ENCODE measurements around the gene PTPRN2. TPM values are rescaled to one million over a fixed set of nuclear protein-coding genes. Genes with fewer than 3 reads are reported as not detected.
"Not testable (repeated sequence)": the region's sequence is repeated elsewhere in the genome, so short reads cannot be mapped to it uniquely, and the experiment has no call there.

Gene PTPRN2
- total RNA-seq, 1 donor from 2014 or later: 2.4 TPM

DNA sequence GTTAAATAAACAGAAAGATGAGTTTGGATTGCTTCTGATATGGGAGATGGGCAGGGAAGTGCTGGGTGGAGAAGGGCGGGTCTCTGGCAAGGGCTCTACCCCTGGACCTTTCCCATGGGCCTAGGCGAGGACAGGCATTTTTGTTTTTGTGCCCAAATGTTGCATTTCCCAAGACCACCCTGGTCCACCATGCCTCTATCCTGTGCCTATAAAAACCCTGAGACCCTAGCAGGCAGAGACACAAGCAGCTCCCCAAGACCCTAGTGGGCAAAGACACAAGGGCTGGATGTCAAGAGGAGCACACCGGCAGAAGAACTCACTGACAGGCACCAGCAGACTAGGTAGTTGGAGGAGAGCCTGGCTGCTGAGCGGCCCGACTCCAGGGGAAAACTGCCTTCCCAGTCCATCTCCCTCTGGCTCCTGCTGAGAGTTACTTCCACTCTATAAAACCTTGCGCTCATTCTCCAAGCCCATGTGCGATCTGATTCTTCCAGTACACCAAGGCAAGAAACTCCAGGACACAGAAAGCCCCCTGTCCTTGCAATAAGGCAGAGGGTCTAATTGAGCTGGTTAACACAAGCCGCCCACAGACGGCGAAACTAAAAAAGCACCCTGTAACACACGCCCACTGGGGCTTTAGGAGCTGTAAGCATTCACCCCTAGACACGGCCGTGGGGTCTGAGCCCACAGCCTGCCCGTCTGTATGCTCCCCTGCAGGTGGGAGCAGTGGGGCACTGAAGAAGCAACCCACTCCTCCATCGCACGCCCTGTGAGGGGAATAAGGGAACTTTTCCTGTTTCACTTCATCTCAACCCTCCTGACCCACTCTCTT lies 291.4 kb downstream of the PTPRN2 start:
- TF ChIP-seq, protein P1, sequence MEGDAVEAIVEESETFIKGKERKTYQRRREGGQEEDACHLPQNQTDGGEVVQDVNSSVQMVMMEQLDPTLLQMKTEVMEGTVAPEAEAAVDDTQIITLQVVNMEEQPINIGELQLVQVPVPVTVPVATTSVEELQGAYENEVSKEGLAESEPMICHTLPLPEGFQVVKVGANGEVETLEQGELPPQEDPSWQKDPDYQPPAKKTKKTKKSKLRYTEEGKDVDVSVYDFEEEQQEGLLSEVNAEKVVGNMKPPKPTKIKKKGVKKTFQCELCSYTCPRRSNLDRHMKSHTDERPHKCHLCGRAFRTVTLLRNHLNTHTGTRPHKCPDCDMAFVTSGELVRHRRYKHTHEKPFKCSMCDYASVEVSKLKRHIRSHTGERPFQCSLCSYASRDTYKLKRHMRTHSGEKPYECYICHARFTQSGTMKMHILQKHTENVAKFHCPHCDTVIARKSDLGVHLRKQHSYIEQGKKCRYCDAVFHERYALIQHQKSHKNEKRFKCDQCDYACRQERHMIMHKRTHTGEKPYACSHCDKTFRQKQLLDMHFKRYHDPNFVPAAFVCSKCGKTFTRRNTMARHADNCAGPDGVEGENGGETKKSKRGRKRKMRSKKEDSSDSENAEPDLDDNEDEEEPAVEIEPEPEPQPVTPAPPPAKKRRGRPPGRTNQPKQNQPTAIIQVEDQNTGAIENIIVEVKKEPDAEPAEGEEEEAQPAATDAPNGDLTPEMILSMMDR (IDR thresholded peaks at IDR 0.05; ENCODE audit: insufficient read depth, low read length, poor library complexity, severe bottlenecking): no peak
- no peak overlapping the region for H3K4me3 ChIP-seq (ENCODE audit: low read depth, low read length)
- H3K27me3 ChIP-seq (ENCODE audit: control insufficient read depth, insufficient read depth, low read length): no peaks in the 10 kb centered on the region
- H3K36me3 ChIP-seq (ENCODE audit: control insufficient read depth, insufficient read depth, low read length): no peaks in the 10 kb centered on the region
- no peak for DNase-seq (ENCODE audit: low read depth)

DNA sequence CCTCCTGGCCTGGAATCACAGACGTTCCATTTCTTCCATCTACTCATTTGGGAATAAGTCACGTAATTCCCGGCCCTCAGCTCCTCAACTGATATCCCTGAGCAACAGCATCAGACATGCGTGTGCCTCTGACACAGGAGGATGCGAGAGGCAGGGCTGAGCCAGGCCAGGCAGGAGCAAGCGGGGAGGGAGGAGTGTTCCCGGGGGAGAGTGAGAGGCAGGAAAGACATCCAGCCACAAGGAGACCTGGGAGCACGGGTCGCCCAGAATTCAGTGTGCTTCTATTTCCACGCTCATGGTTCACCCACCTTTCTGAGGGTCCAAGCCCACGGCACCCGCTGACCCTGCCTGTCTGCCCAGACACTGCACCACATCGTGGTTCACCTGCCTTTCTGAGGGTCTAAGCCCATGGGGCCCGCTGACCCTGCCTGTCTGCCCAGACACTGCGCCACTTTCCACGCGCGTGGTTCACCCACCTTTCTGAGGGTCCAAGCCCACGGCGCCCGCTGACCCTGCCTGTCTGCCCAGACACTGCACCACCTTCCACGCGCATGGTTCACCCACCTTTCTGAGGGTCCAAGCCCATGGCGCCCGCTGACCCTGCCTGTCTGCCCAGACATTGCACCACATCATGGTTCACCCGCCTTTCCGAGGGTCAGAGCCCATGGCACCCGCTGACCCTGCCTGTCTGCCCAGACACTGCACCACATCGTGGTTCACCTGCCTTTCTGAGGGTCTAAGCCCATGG lies 293.0 kb downstream of the PTPRN2 start:
- DNase-seq (ENCODE audit: low read depth); H3K4me3 ChIP-seq (ENCODE audit: low read depth, low read length); H3K27me3 ChIP-seq (ENCODE audit: control insufficient read depth, insufficient read depth, low read length); H3K36me3 ChIP-seq (ENCODE audit: control insufficient read depth, insufficient read depth, low read length): not testable (repeated sequence)

DNA sequence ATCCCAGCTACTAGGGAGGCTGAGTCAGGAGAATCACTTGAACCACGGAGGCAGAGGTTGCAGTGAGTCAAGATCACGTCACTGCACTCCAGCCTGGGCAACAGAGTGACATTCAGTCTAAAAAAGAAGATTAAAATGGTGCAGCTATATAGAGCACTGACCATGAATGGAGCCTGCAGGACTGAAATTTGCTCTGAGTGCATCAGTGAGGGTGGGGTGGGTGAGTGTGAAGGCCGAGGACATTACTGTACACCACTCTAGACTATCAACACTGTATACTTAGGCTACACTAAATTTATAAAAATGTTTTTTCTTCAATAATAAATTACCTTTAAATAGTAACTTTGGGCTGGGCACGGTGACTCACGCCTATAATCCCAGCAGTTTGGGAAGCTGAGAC lies 294.7 kb downstream of the PTPRN2 start:
- Histone ChIP-seq H3K27me3 (ENCODE audit: control insufficient read depth, insufficient read depth, low read length) (no peaks in the 10 kb centered on the region), H3K36me3 (ENCODE audit: control insufficient read depth, insufficient read depth, low read length) (no peaks in the 10 kb centered on the region), H3K4me3 (ENCODE audit: low read depth, low read length) (no peak overlapping the region)
- no peak for DNase-seq (ENCODE audit: low read depth)
- TF ChIP-seq, protein P1 (IDR thresholded peaks at IDR 0.05; ENCODE audit: insufficient read depth, low read length, poor library complexity, severe bottlenecking): no peak

DNA sequence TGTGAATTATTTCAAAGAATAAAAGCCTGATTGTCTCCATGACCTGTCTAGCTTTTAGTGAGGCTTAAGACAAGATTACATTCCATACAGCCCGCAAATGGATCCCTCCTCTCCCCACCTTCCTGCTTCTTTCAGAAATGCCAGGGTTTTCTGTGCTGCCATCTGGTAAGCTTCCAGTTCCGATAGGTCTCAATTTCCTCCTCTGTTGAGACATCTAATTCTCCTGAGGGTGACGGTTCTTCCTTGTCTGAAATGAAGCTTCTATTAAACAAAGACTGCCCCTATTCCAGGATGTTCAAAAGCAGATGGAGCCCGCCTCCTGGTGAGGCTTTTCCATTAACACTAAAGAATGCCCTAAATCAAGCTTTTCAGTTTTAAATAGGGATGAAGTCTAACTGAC lies 295.6 kb downstream of the PTPRN2 start:
- no peak for DNase-seq (ENCODE audit: low read depth)
- TF ChIP-seq, protein P1 (IDR thresholded peaks at IDR 0.05; ENCODE audit: insufficient read depth, low read length, poor library complexity, severe bottlenecking): no peak
- Histone ChIP-seq H3K27me3 (ENCODE audit: control insufficient read depth, insufficient read depth, low read length) (no peaks in the 10 kb centered on the region), H3K36me3 (ENCODE audit: control insufficient read depth, insufficient read depth, low read length) (no peaks in the 10 kb centered on the region), H3K4me3 (ENCODE audit: low read depth, low read length) (no peak overlapping the region)

DNA sequence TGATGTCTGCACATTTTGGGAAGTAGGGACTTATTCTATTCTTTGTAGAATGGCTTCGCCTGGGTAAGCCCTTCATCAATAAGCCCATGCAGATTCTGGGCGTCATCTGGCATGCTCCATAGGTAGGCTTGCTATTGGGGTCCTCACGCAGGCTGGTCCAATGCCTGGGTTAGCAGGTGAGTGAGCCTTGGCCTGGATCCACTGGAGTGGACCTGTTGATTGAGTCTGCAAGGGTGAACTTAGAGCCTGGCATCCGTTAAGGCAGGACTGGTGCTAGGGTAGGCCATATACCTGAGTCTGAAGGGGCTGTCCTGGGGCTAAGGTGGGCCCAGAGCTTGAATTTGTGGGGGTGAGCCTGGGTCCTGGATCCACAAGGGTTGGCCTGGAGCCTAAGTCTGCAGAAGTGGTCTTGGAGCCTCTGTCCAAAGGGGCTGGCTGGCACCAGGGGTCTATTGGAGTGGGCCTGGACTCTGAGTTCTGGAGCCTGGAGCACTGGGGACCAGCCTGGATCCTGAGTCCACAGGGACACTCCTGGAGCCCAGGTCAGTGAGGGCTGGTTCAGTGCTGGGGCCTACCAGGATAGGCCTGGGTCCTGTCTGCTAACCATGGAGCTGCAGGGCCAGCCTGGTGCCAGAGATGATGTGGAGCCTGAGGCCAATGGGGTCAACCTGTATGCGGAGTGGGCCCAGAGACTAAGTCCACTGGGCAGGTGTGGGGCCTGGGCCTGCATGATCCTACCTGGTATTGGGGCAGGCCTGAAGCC lies 297.7 kb downstream of the PTPRN2 start:
- DNase-seq (ENCODE audit: low read depth): no peak
- TF ChIP-seq, protein P1 (IDR thresholded peaks at IDR 0.05; ENCODE audit: insufficient read depth, low read length, poor library complexity, severe bottlenecking): no peak
- Histone ChIP-seq H3K27me3 (ENCODE audit: control insufficient read depth, insufficient read depth, low read length) (no peaks in the 10 kb centered on the region), H3K4me3 (ENCODE audit: low read depth, low read length) (no peak overlapping the region), H3K36me3 (ENCODE audit: control insufficient read depth, insufficient read depth, low read length) (no peaks in the 10 kb centered on the region)

DNA sequence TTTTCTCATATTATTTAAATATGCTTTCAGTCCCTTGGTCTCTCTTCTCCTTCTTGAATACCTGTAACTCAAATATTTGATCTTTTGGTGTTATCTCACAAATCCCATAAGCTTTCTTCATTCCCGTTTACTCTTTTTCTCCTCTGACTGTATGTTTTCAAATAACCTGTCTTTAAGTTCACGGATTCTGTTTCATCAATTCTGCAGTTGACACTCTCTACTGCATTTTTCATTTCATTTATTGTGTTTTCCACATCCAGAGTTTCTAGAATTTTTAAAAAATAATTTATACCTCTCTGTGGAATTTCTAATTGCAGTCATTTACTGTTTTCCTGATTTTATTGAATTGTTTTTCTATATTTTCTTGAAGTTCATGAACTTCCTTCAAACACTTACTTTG lies 298.4 kb downstream of the PTPRN2 start:
- Histone ChIP-seq H3K27me3 (ENCODE audit: control insufficient read depth, insufficient read depth, low read length) (no peaks in the 10 kb centered on the region), H3K4me3 (ENCODE audit: low read depth, low read length) (no peak overlapping the region), H3K36me3 (ENCODE audit: control insufficient read depth, insufficient read depth, low read length) (no peaks in the 10 kb centered on the region)
- no peak for DNase-seq (ENCODE audit: low read depth)
- TF ChIP-seq, protein P1 (IDR thresholded peaks at IDR 0.05; ENCODE audit: insufficient read depth, low read length, poor library complexity, severe bottlenecking): no peak

Data from kidney epithelial cell (primary cell).